OCI-LY7 (cell line): ENCODE measurements around the gene VWA7.

Source experiments
- EZH2phosphoT487 ChIP-seq: fragments of 200-600 bp; sonication (generic); IDR thresholded peaks from 2 replicates; pipeline ENCODE4 v1.6.1; 2018; ENCODE audit warnings: low read depth, borderline replicate concordance, mild to moderate bottlenecking, mixed run types, antibody characterized with exemption, low read length, moderate library complexity, mixed read lengths
- TF ChIP-seq, protein P1 (sequence below): fragments of 200-600 bp; sonication (generic); conservative IDR thresholded peaks from 2 replicates; pipeline ENCODE4 v1.5.1; 2014; ENCODE audit warnings: mild to moderate bottlenecking, antibody characterized with exemption, low read length, moderate library complexity, mixed read lengths

GRCh38 chr6:31819871-31820299 is 42.8 kb upstream of the VWA7 start:
- TF ChIP-seq, protein P1, sequence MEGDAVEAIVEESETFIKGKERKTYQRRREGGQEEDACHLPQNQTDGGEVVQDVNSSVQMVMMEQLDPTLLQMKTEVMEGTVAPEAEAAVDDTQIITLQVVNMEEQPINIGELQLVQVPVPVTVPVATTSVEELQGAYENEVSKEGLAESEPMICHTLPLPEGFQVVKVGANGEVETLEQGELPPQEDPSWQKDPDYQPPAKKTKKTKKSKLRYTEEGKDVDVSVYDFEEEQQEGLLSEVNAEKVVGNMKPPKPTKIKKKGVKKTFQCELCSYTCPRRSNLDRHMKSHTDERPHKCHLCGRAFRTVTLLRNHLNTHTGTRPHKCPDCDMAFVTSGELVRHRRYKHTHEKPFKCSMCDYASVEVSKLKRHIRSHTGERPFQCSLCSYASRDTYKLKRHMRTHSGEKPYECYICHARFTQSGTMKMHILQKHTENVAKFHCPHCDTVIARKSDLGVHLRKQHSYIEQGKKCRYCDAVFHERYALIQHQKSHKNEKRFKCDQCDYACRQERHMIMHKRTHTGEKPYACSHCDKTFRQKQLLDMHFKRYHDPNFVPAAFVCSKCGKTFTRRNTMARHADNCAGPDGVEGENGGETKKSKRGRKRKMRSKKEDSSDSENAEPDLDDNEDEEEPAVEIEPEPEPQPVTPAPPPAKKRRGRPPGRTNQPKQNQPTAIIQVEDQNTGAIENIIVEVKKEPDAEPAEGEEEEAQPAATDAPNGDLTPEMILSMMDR, result no peak
- TF ChIP-seq EZH2phosphoT487, result no peak
